IPS-NIHi7 (cell line): ENCODE results near the gene JMJD4.

Experiments used
- DNase-seq: peaks from one replicate; pipeline ENCODE4 v3.0.0; 2012; ENCODE audit warnings: mixed read lengths; ENCODE audit errors: extremely low spot score

JMJD4 gene

GRCh38 chr1:227734856-227735538 lies at the start of gene JMJD4, which contains the start of gene SNAP47:
Gene JMJD4, minus strand, starts transcription at chr1:227735302. Its CDS starts 29 bp downstream, at chr1:227735273.
Gene SNAP47, plus strand, starts transcription at chr1:227735435. Its CDS starts 12,302 bp downstream, at chr1:227747737.
- DNase-seq, result peak; percentile 96

DNA sequence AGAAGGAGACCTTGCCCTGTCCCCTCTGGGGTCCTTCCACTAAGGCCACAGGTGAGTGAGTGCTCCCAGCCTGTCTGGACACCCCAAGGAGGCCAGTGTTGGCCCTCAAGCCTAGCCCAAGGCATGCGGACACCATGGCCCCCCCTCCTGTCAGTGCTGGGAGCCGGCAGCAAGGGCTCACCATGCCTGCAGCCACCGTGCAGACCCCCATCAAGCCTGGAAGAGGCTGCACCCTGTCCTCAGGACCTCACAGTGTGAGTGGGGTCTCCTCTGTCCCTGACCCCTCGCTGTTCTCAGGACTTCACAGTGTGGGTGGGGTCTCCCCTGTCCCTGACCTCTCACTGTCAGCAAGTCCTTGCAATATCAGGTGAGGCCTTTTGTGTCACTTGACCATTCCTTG lies 47.1 kb upstream of the JMJD4 start:
- DNase-seq, result no peak

DNA sequence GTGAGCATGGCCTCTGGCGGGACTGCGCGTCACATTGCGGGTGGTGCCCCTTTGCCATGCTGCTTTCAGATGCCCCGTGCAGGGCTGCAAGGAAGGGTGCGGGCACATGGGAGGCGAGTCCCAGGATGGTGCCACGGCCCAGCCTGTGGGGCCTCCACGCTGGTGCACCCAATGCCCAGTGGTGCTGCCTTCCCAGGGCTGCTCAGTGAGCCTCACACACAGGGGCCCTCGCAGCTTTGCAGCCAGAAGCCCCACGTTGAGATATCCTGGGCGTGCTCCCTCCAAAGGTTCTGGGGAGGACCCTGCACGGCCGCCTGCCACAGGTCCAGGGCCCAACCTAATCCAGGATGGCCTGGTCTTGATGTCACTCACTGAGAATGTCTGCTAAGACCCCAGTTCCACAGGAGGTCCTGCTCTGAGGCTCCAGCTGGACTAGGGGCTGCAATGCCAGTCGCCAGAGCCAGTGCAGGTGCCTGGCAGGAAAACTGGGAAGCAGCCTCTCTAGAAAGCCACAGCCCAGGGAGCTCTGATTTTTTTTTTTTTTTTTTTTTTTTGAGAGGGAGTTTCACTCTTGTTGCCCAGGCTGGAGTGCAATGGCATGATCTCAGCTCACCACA lies 46.3 kb upstream of the JMJD4 start:
- no peak for DNase-seq

DNA sequence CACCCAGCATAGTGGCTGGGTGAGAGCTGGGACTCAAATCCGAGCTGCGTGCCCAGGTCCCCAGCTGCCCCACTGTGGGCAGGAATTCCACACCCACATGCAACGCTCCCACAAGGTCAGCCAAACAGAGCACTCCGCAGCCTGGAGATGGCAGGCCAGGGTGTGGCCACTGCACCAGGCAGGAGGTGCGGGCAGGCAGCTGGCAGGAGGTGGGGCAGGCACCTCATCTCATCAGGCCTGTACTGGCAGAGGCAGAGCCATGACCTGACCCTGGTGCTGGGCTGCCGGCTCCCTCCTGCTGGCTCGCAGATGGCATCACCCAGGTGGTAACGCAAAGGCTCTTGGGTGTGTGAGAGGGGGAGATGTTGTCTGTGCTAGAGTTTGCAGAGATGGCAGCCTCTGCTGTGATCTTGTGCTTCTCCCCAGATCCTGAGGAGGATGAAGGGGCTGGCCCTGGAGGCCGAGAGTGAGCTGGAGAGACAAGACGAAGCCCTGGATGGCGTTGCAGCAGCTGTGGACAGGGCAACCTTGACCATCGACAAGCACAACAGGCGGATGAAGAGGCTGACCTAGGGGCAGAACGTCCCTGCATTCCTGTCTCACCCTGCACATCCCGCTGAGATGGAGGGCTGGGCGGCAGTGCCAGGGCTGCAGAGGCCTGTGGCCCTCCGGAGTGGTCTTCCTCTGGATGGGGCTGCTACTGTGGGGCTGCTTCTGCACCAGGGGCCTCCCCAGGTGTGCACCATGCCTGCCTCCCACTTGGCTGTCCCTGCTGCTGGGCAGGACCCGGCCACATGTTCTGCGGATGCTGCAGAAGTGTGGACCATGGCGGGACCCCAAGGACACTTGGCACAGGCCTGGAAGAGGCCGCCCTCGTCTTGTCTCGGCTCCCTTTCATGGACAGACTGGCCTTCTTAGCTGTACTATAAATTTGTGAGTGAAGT lies 45.3 kb upstream of the JMJD4 start:
- DNase-seq, result no peak

- no peak for DNase-seq
These were observed 44.6 kb upstream of the JMJD4 start for GRCh38 chr1:227779685-227780084.

- no peak for DNase-seq
These were observed 43.9 kb upstream of the JMJD4 start for GRCh38 chr1:227779021-227779441.

DNA sequence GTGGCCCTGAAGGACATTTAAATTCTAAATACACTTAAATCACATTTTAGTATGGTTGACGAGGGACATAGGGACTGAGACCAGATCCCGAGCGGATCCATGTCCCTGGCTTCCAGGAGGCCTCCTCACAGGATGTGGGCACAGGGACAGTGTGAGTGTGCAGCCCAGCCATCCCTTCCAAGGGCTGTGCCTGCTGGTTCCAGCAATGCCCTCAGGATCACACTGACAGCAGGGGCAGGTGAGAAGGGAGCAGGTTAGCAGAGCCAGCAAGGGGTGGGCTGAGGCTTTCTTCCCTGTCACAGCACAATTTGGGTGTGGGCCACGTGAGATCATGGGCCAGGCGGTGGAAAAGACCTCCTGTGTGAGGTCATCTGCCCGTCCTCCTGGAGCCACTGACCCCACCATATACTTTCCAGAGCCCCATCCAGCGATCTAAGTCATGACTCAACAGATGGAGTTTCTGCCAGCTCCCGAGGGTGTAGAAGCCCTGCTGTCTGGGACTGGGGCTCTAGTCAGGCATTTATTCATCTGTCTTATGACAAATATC lies 43.4 kb upstream of the JMJD4 start:
- DNase-seq, result no peak

- DNase-seq, result no peak
These were observed 42.5 kb upstream of the JMJD4 start for GRCh38 chr1:227777646-227778045.

- DNase-seq, result no peak
These were observed 42.1 kb upstream of the JMJD4 start for GRCh38 chr1:227777156-227777555.

GRCh38 chr1:227776331-227776771 lies 41.2 kb upstream of the JMJD4 start:
- DNase-seq, result no peak

DNA sequence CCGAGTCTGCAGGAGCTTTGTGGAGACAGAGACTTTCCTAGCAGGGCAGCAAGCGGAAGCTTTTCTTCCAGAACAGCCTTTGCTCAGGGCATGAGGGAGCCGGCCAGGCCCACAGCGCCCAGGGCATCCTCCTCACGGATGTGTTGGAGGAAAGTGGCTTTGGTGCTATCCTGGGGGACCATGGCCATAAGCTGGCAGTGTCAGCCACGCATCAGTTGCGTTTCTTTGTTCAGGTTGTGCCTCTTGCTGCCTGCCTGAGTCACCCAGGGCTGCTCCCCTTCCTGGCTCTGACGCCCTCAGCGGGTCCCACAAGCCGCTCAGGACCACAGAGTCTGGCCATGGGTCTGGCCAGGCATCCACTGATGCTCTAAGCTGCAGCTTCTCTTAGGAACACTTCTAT lies 40.7 kb upstream of the JMJD4 start:
- DNase-seq, result no peak

- DNase-seq, result no peak
These were observed 39.9 kb upstream of the JMJD4 start for GRCh38 chr1:227774821-227775661.

DNA sequence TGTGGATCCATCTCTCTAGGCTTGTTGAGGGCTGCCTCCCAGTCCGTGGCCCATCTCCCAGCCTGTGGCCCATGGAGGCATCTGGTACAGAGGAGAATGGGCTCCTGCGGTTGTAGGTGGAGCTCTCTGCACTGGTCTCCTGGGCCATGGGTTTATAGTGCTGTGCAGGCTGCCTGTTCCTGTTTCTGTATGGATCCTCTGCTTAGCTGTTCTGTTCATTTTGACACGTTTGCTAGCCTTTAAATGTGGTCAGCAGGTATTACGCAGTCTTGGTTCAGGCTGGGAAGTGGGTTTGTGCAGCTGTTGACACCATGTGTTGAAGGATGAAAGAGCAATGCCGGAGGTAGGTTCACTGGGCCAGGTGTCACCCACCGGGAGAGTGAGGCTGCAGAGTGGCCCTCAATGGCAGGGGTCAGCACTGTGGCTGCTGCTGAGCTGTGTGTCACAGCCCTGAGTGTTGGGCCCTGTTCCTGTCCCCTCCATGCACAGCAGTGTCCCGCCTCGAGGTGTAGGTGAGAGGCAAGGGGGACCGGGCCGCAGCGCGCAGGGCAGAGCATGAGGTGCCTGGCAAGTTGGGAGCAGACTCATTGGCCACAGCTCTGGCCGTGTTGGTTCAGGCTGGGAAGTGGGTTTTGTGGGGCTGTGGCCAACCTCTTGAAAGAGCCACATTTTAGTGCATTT lies 39.1 kb upstream of the JMJD4 start:
- no peak for DNase-seq

- DNase-seq, result no peak
These were observed 38.5 kb upstream of the JMJD4 start for GRCh38 chr1:227773558-227773957.

- DNase-seq, result no peak
These were observed 36.7 kb upstream of the JMJD4 start for GRCh38 chr1:227771771-227772170.

- DNase-seq, result no peak
These were observed 36.2 kb upstream of the JMJD4 start for GRCh38 chr1:227771326-227771725.

DNA sequence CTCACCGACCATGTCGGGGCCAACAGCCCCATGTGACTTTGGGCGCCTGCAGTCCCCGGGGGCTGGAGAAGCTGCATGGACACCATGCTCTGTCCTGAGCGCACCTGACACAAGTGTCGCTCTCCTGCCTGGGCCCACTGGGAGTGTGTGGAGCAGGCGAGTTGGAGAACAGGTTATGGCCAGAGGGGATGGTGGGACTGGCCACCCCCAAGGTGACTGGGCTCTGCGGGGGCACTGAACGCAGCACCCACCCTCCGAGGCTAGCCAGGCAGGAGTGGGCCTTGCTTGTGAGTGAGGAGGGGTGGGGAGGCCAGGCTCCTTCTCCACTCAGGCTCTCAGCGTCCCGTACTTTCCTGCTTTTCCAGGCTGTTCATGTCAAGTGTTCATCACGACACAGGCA lies 35.7 kb upstream of the JMJD4 start:
- DNase-seq, result no peak

DNA sequence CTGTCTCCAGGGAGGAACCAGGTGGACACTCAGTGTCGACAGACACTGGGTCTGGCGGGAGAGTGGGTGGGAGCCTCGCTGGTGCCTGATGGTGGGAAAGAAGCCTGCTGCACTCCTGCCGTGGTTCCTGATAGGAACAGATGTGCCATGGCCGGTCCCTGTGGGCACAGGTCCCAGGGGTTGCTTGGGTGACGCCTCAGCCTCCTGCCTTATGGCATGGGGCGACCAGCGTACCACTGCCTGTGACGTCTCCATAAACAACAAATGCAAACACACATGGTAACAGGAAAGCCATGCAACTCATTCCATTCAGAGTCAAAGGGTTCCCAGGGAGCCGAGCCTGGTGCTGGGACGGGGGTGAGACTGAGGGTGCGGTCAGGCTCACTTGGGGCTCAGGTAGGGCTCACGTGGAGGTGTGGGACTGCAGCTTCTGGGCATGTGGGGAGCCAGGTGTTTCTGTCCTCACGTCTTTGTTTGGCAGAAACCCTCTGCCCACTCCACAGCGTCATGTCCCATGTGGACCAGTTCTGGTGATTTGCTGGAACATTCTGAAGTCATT lies 34.9 kb upstream of the JMJD4 start:
- no peak for DNase-seq

DNA sequence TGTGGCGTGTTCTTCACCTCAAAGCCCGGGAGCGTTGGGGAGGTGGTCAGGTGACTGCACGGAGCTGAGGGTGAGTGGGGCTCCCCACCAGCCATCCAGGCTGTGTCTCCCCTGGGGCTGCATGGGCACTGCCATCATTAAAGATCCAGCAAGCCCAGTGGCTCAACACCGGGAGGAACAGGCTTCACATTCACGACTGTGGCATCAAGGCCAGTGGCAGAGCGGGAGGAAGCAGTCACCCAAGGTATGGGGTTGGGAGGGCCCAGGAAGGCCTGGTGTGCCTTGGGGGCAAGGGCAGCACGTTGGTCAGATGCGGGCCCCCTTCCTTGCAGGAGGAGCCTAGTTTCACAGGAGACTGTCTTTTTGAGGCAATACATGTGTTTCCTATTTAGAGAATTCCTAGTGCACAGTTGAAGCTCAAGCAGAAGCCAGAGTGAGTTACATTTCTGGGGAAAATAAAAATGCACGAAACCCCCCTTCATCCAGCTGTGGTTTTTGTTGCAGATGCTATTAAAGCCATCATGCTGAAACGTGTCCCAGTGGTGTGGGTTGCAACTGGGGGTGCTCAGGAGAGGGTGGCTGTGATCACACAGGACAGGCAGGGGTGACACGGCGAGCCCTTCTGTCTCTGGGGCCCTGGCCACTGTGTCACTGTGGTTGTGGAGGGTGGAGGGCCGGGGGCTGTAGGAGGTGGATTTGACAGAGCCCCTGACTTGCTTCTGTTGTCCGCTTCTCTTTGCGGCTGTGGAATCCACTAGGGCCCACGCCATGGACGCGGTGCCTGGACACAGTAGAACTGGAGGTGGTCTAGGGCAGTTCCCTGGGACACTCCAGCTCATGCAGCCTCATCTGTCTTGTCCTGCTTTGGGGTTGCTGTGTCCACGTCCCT lies 34.2 kb upstream of the JMJD4 start:
- DNase-seq, result no peak
